IMR-90 (cell line): ENCODE results near the gene ROGDI. TPM values are rescaled to one million over a fixed set of nuclear protein-coding genes. Genes with fewer than 3 reads are reported as not detected.

Experiments
- ATAC-seq: fragments of 200-7000 bp; cut with Tn5 transposase; 2 replicates; pipeline ENCODE4 v1.9.1; 2020; ENCODE audit warnings: low read depth, mild to moderate bottlenecking, moderate library complexity
- BruUV-seq: library from RNA; stranded (reverse); fragments of 400-500 nt; replicated peaks from 2 replicates; lab custom pipeline; 2021; lab: Mats Ljungman, UMichigan
- CTCF ChIA-PET: fragments of 300-600 bp; formaldehyde crosslinking; extraction: SDS; loops from one replicate; lab custom pipeline; 2021; ENCODE audit warnings: antibody characterized with exemption; lab: Yijun Ruan, JAX
- POLR2A ChIA-PET: fragments of 300-600 bp; sonication (Branson Sonifier 250); formaldehyde crosslinking; loops from one replicate; lab custom pipeline; 2022; ENCODE audit warnings: antibody characterized with exemption; ENCODE audit not compliant: unreplicated experiment; lab: Charles Lee
- DNase-seq: peaks from one replicate; pipeline ENCODE4 v3.0.0; 2013
- H2AFZ ChIP-seq: replicated peaks from 2 replicates; pipeline ENCODE3; 2013; ENCODE audit warnings: low read length, mild to moderate bottlenecking; ENCODE audit not compliant: poor library complexity
- H2AK5ac ChIP-seq: 2 replicates; pipeline ENCODE4 v1.6.1; 2013; ENCODE audit warnings: low read depth, low read length, inconsistent platforms
- H2AK9ac ChIP-seq: replicated peaks from 2 replicates; pipeline ENCODE3; 2013; ENCODE audit warnings: mild to moderate bottlenecking, low read depth, low read length, moderate library complexity; ENCODE audit not compliant: poor library complexity
- H2BK120ac ChIP-seq: 2 replicates; pipeline ENCODE4 v1.6.1; 2013; ENCODE audit warnings: low read depth, low read length, inconsistent platforms
- H2BK15ac ChIP-seq: 3 replicates; pipeline ENCODE4 v1.6.1; 2013; ENCODE audit warnings: low read depth, low read length, inconsistent platforms
- H2BK20ac ChIP-seq: 2 replicates; pipeline ENCODE4 v1.6.1; 2013; ENCODE audit warnings: low read depth, mild to moderate bottlenecking, inconsistent platforms, low read length, moderate library complexity
- H2BK5ac ChIP-seq: 2 replicates; pipeline ENCODE4 v1.6.1; 2013; ENCODE audit warnings: mild to moderate bottlenecking, low read depth, low read length, inconsistent platforms; ENCODE audit not compliant: poor library complexity, severe bottlenecking
- H3K14ac ChIP-seq: replicated peaks from 2 replicates; pipeline ENCODE4 v1.6.1; 2013; ENCODE audit warnings: low read depth, low read length, inconsistent platforms
- H3K18ac ChIP-seq: 2 replicates; pipeline ENCODE4 v1.6.1; 2013; ENCODE audit warnings: low read depth, low read length, control low read depth
- H3K23ac ChIP-seq: 2 replicates; pipeline ENCODE4 v1.6.1; 2013; ENCODE audit warnings: low read depth, low read length, inconsistent platforms
- H3K27ac ChIP-seq: 2 replicates; pipeline ENCODE4 v1.5.1; 2013; ENCODE audit warnings: mild to moderate bottlenecking, control low read depth, low read length; ENCODE audit not compliant: insufficient read depth
- H3K27me3 ChIP-seq: 2 replicates; pipeline ENCODE4 v1.6.1; 2013; ENCODE audit warnings: low read length; ENCODE audit not compliant: control insufficient read depth, insufficient read depth
- H3K36me3 ChIP-seq: 2 replicates; pipeline ENCODE4 v1.6.1; 2013; ENCODE audit warnings: low read length, mixed read lengths; ENCODE audit not compliant: control insufficient read depth, insufficient read depth
- H3K4ac ChIP-seq: 2 replicates; pipeline ENCODE4 v1.6.1; 2013; ENCODE audit warnings: low read depth, low read length, inconsistent platforms
- H3K4me1 ChIP-seq: 2 replicates; pipeline ENCODE4 v1.6.1; 2013; ENCODE audit warnings: low read length, mixed read lengths; ENCODE audit not compliant: control insufficient read depth, insufficient read depth
- H3K4me2 ChIP-seq: 2 replicates; pipeline ENCODE4 v1.6.1; 2013; ENCODE audit warnings: low read depth, mild to moderate bottlenecking, control low read depth, low read length, moderate library complexity
- H3K4me3 ChIP-seq: 2 replicates; pipeline ENCODE4 v1.5.1; 2013; ENCODE audit warnings: low read depth, mild to moderate bottlenecking, control low read depth, low read length, moderate library complexity; ENCODE audit not compliant: insufficient read depth
- H3K56ac ChIP-seq: 2 replicates; pipeline ENCODE4 v1.6.1; 2013; ENCODE audit warnings: low read length, inconsistent platforms; ENCODE audit not compliant: insufficient read depth; ENCODE audit errors: extremely low read depth
- H3K79me1 ChIP-seq, 2 experiments: 2 replicates each; pipeline ENCODE4 v1.6.1; 2013; ENCODE audit warnings: low read length in 2 of 2, inconsistent platforms in 1 of 2, low read depth in 1 of 2
- H3K9ac ChIP-seq: 2 replicates; pipeline ENCODE4 v1.6.1; 2013; ENCODE audit warnings: low read depth, low read length, control low read depth
- H3K9me1 ChIP-seq: 2 replicates; pipeline ENCODE4 v1.6.1; 2013; ENCODE audit warnings: low read length, inconsistent platforms; ENCODE audit not compliant: insufficient read depth
- H3K9me3 ChIP-seq: 2 replicates; pipeline ENCODE4 v1.6.1; 2013; ENCODE audit warnings: low read length; ENCODE audit not compliant: control insufficient read depth, insufficient read depth
- H4K20me1 ChIP-seq: 2 replicates; pipeline ENCODE4 v1.6.1; 2013; ENCODE audit warnings: low read length, inconsistent platforms; ENCODE audit not compliant: insufficient read depth
- H4K5ac ChIP-seq: 2 replicates; pipeline ENCODE4 v1.6.1; 2013; ENCODE audit warnings: mild to moderate bottlenecking, low read depth, low read length, control low read depth
- H4K8ac ChIP-seq, 2 experiments: 2 replicates each; pipeline ENCODE4 v1.6.1; 2013; ENCODE audit warnings: low read depth in 2 of 2, low read length in 2 of 2, control low read depth in 1 of 2, inconsistent platforms in 1 of 2
- H4K91ac ChIP-seq: 2 replicates; pipeline ENCODE4 v1.6.1; 2013; ENCODE audit warnings: low read depth, low read length, inconsistent platforms; ENCODE audit not compliant: insufficient read depth
- CEBPB ChIP-seq: IDR thresholded peaks from 2 replicates; pipeline ENCODE4 v1.6.1; 2012; ENCODE audit warnings: low read depth, low read length, improper control_type of control experiment
- NFE2L2 ChIP-seq: fragments of 150-350 bp; IDR thresholded peaks from 2 replicates; pipeline ENCODE4 v1.6.1; 2016; ENCODE audit warnings: low read depth, mild to moderate bottlenecking, low read length
- SMC3 ChIP-seq: fragments of 150-350 bp; IDR thresholded peaks from 2 replicates; pipeline ENCODE4 v1.6.1; 2016; ENCODE audit warnings: low read depth, mild to moderate bottlenecking, antibody characterized with exemption, low read length, moderate library complexity
- WGBS, 2 experiments: methylation state at CpG; one replicate each; pipeline versions ENCODE4 v1.1.5 to v1.1.7; 2013; ENCODE audit warnings: missing lambda C conversion rate in 2 of 2; ENCODE audit not compliant: insufficient read length in 1 of 2; ENCODE audit errors: extremely low coverage in 2 of 2; 5-methylcytosine and 5-hydroxymethylcytosine counted together
- dilution Hi-C: fragments of 300-500 bp; cut with HindIII; formaldehyde crosslinking; loops from one replicate; pipeline ENCODE4 v1.14.3; 2018; ENCODE audit warnings: low sequenced_read_pairs; ENCODE audit not compliant: unreplicated experiment
- in situ Hi-C: fragments of 300-500 bp; cut with MboI; formaldehyde crosslinking; loops from 3 replicates; pipeline ENCODE4 v1.14.3; 2019; ENCODE audit warnings: low sequenced_read_pairs, inconsistent platforms, mixed read lengths
- intact Hi-C: fragments of 100-400 bp; cut with micrococcal nuclease; formaldehyde crosslinking; loops from 2 replicates; pipeline ENCODE4 v1.10.0; 2022
- polyA plus RNA-seq, 3 experiments: library from polyadenylated mRNA; depleted of rRNA; stranded (reverse); fragments of >200 nt; gene quantifications; 2 replicates each; pipeline ENCODE4 v1.2.3, GENCODE V29; 2012; ENCODE audit warnings: low replicate concordance in 1 of 3
- total RNA-seq: library from RNA; depleted of rRNA; stranded (reverse); fragments of >200 nt; gene quantifications from 2 replicates; pipeline ENCODE4 v1.2.3, GENCODE V29; 2012

Gene ROGDI
- total and polyA plus RNA-seq, 2 of the 4 experiments (the other 2 are of a cell fraction): 13.6 to 27.1 TPM

DNA sequence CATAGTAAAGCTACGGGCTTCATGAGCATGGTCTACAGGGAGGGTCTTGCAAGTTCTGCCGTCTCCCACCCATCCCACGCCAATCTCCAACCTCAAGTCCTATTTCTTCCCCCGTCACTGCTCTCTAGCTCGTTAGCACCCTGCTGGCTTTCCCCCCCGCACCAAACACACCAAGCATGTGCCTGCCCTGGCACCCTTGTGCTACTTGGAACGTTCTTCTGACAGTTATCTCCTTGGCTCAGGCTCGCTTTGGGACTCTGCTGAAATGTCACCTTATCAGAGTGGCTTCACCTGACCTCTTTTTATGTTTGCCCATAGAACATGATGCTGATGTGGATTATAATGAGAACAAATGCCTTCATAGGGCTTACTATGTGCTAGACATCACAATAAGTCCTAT lies 22.8 kb upstream of the ROGDI start:
- Histone ChIP-seq H2BK5ac (no peak overlapping the region), H3K79me1 (peaks cover 20 to 31% of the 10 kb centered on the region in 2 experiments), H4K8ac (no peak overlapping the region), H3K4me1 (no peaks in the 10 kb centered on the region), H2AFZ (no peak overlapping the region), H4K91ac (no peak overlapping the region), H2AK9ac (no peak overlapping the region), H3K23ac (no peak overlapping the region), H2BK15ac (no peak overlapping the region), H2BK120ac (no peak overlapping the region), H2BK20ac (no peak overlapping the region), H3K36me3 (peaks cover 70% of the 10 kb centered on the region), H3K4me3 (no peak overlapping the region), H3K4me2 (no peak overlapping the region), H4K20me1 (peaks cover 18% of the 10 kb centered on the region; the same call in 1 of the 2 replicates), H2AK5ac (no peak overlapping the region), H3K4ac (no peak overlapping the region), H3K27me3 (no peaks in the 10 kb centered on the region), H3K27ac (no peak overlapping the region), H3K14ac (no peak overlapping the region), H3K9me1 (no peaks in the 10 kb centered on the region), H3K9me3 (no peaks in the 10 kb centered on the region), H3K18ac (no peak overlapping the region), H3K9ac (no peak overlapping the region), H3K56ac (no peak overlapping the region), H4K5ac (no peak overlapping the region)
- dilution Hi-C loops (no loop called here), in situ Hi-C loops (no loop called here), intact Hi-C loops (no loop called here)
- ATAC-seq: no peak
- ChIA-PET POLR2A (no interaction called here), CTCF (no interaction called here)
- no peak for TF ChIP-seq SMC3
- TF ChIP-seq NFE2L2: no peak
- TF ChIP-seq CEBPB: no peak
- 93% methylated on average over 3 of the region's 8 CpGs; no CpG with 5 or more reads in 1 of the 2 experiments for WGBS, 2 experiments
- DNase-seq: no peak
- no TSS peak for BruUV-seq
